GM10847 (cell line): ENCODE data around the gene ATP5MK.

Experiments used
- POLR2A ChIP-seq: IDR thresholded peaks from 2 replicates; pipeline ENCODE4 v1.6.1; 2011; ENCODE audit not compliant: insufficient read length; ENCODE audit errors: extremely low read depth

ATP5MK gene

GRCh38 chr10:103416436-103417147, 20.3 kb upstream of the ATP5MK start:
- no peak for TF ChIP-seq POLR2A

GRCh38 chr10:103415581-103415980, 19.3 kb upstream of the ATP5MK start:
- TF ChIP-seq POLR2A, result no peak

- TF ChIP-seq POLR2A, result no peak
These were observed 17.3 kb upstream of the ATP5MK start for GRCh38 chr10:103413564-103413963.

- TF ChIP-seq POLR2A, result no peak
These were observed 1.0 kb upstream of the ATP5MK start for GRCh38 chr10:103397191-103397825.

- no peak for TF ChIP-seq POLR2A
These were observed 463 bp upstream of the ATP5MK start for GRCh38 chr10:103396789-103397087.

GRCh38 chr10:103395754-103396066, 565 bp downstream of the ATP5MK start:
- TF ChIP-seq POLR2A, result no peak

GRCh38 chr10:103394180-103394579, 2.1 kb downstream of the ATP5MK start:
- TF ChIP-seq POLR2A, result no peak

- TF ChIP-seq POLR2A, result no peak
These were observed 13.5 kb downstream of the ATP5MK start for GRCh38 chr10:103382769-103383168.

- TF ChIP-seq POLR2A, result no peak
These were observed 22.0 kb downstream of the ATP5MK start for GRCh38 chr10:103374263-103374662.

GRCh38 chr10:103373544-103373943, 22.7 kb downstream of the ATP5MK start:
- TF ChIP-seq POLR2A, result no peak

GRCh38 chr10:103367782-103368518, 28.3 kb downstream of the ATP5MK start, which contains the start of gene TAF5:
TAF5 (plus strand) TSS chr10:103367976; CDS start chr10:103367990, 14 bp downstream.
- TF ChIP-seq POLR2A, result peak; percentile 95

- TF ChIP-seq POLR2A, result no peak
These were observed 28.9 kb downstream of the ATP5MK start for GRCh38 chr10:103367379-103367781.

GRCh38 chr10:103355906-103356599, 40.2 kb downstream of the ATP5MK start:
- no peak for TF ChIP-seq POLR2A

- no peak for TF ChIP-seq POLR2A
These were observed 43.0 kb downstream of the ATP5MK start for GRCh38 chr10:103353281-103353680.

- TF ChIP-seq POLR2A, result peak; percentile 50
These were observed 45.6 kb downstream of the ATP5MK start, which contains the start of gene PCGF6 for GRCh38 chr10:103350517-103351260. PCGF6 (minus strand) TSS chr10:103351140; CDS start chr10:103351066, 74 bp downstream.

- TF ChIP-seq POLR2A, result no peak
These were observed 46.1 kb downstream of the ATP5MK start for GRCh38 chr10:103350175-103350516.
